ENCODE data around the gene TNFSF10. TPM values are rescaled to one million over a fixed set of nuclear protein-coding genes. Genes with fewer than 3 reads are reported as not detected.

TNFSF10 gene
- total RNA-seq, 6 experiments from 2014 or later: 0.17 to 0.31 (median 0.28) TPM; not detected in 3

DNA sequence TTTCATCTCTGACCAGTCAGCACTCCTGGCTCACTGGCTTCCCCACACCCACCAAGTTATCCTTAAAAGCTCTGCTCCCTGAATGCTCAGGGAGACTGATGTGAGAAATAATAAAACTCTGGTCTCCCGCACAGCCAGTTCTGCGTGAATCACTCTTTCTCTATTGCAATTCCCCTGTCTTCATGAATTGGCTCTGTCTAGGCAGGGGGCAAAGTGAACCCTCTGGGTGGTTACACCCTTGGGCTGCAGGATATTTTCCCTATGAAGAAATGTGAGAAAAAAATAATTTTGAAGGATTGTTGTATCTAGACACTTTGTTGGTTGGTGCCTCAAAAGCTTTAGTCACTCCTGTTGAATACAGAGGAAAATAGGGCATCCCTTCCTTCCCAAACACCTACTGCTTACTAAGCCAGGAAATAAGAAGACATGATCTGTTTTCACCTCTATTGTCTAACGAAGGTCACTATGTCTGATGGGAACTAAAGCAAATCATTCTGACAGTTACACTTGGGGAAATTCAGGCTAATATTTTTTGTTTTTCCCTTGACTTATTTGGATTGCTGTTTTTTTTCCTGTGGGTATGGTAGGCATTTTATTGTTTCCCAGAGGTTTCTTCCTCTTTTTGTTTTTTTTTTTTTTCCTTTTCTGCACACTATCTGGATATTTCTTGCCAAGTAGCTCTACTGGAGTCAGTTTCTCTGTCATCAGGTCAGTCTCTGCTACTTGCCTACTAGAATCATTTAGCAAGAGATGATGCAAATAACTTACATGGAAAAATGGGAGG is 15.3 kb upstream of the TNFSF10 start:
- no peaks in the 10 kb centered on the region for H3K36me3 Mint-ChIP-seq (ENCODE audit: low read depth)
- TF ChIP-seq, protein P1, sequence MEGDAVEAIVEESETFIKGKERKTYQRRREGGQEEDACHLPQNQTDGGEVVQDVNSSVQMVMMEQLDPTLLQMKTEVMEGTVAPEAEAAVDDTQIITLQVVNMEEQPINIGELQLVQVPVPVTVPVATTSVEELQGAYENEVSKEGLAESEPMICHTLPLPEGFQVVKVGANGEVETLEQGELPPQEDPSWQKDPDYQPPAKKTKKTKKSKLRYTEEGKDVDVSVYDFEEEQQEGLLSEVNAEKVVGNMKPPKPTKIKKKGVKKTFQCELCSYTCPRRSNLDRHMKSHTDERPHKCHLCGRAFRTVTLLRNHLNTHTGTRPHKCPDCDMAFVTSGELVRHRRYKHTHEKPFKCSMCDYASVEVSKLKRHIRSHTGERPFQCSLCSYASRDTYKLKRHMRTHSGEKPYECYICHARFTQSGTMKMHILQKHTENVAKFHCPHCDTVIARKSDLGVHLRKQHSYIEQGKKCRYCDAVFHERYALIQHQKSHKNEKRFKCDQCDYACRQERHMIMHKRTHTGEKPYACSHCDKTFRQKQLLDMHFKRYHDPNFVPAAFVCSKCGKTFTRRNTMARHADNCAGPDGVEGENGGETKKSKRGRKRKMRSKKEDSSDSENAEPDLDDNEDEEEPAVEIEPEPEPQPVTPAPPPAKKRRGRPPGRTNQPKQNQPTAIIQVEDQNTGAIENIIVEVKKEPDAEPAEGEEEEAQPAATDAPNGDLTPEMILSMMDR (IDR thresholded peaks at IDR 0.05): no peak
- no peak overlapping the region for H3K27ac Mint-ChIP-seq
- no peak overlapping the region for H3K4me3 Mint-ChIP-seq
- no peaks in the 10 kb centered on the region; the same call in 1 of the 2 replicates for H3K9me3 Mint-ChIP-seq
- H3K27me3 Mint-ChIP-seq (ENCODE audit: insufficient read depth): peaks cover 9% of the 10 kb centered on the region
- no peak for DNase-seq
- H3K4me1 Mint-ChIP-seq (ENCODE audit: low read depth): peaks cover 25% of the 10 kb centered on the region

DNA sequence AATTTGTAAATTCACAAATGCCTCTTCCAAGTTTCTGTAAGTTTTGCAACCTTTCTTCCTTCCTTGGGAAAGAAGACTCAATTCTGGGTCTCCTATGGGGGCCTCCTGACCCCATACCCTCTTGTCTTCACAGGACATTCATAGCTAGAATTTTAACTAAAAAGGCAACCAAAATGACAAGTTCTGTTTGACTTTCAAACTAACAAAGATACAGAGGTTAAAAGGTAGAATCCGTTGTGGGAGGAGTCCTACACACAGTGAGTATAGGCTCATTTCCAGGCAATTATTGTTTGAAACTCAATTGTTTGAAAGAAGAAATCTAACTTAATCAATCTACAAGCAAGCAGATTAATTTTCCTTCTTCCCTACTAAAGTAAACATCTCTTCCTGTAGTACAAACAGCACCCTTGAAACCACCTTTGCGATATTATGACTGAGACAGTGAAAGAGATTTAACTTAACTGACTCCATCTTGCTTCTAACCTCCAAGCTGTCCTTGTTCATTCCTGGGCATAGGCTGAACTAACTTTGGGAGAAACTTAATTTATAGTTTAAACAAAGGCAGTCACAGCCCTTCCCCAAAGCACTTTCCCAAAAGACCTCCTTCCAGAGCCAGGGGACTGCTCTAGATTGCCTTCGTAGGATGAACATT is 14.4 kb upstream of the TNFSF10 start:
- Mint-ChIP-seq H3K4me3 (no peak overlapping the region), H3K36me3 (ENCODE audit: low read depth) (no peaks in the 10 kb centered on the region), H3K4me1 (ENCODE audit: low read depth) (peaks cover 15% of the 10 kb centered on the region), H3K9me3 (no peaks in the 10 kb centered on the region; the same call in 1 of the 2 replicates), H3K27me3 (ENCODE audit: insufficient read depth) (peaks cover 9% of the 10 kb centered on the region), H3K27ac (no peak overlapping the region)
- TF ChIP-seq, protein P1 (IDR thresholded peaks at IDR 0.05): no peak
- no peak for DNase-seq

DNA sequence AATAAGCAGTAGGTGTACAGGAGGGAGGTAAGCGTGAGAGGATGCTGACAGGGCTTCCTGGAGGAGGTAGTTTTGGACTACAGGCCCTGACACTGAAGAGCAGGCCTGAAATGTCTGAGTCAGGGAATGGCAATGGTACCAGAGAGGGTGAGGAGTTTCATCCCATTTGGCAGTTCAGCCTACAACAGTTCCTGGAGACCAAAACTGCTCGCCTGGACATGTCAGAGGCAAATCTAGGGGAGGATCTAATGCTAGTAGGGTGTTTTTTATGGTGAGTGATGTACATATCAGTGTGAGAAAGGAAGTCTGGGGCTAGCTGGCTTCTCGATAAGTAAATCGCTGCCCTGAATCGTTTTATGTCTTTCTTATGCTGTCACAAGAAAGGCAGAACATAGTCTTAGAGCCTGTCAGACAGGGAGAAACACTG is 13.8 kb upstream of the TNFSF10 start:
- H3K27me3 Mint-ChIP-seq (ENCODE audit: insufficient read depth): peaks cover 9% of the 10 kb centered on the region
- peaks cover 11% of the 10 kb centered on the region for H3K4me1 Mint-ChIP-seq (ENCODE audit: low read depth)
- no peak overlapping the region for H3K4me3 Mint-ChIP-seq
- H3K27ac Mint-ChIP-seq: no peak overlapping the region
- no peaks in the 10 kb centered on the region for H3K36me3 Mint-ChIP-seq (ENCODE audit: low read depth)
- no peak for DNase-seq
- no peaks in the 10 kb centered on the region; the same call in 1 of the 2 replicates for H3K9me3 Mint-ChIP-seq
- TF ChIP-seq, protein P1 (IDR thresholded peaks at IDR 0.05): no peak

DNA sequence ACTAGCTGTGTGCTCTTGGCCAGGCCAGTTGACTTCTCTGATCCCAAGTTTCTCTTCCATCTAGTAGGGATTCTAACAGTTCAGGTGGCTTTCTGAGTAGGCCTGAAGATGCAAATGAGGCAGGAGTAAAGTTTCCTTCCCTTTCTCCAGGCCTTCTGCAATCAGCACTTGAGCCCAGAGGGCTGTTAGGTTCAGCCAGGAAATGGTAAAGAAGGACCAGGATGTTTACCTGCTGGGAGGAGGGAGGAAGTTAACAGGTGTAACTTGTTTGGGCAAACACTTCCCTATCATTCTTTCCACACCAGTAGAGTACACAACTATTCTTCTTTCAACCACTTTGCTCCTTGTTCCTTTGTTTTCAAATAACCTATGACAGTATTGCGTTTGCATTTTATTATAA is 13.3 kb upstream of the TNFSF10 start:
- H3K36me3 Mint-ChIP-seq (ENCODE audit: low read depth): no peaks in the 10 kb centered on the region
- TF ChIP-seq, protein P1 (IDR thresholded peaks at IDR 0.05): no peak
- H3K9me3 Mint-ChIP-seq: no peaks in the 10 kb centered on the region; the same call in 1 of the 2 replicates
- peaks cover 9% of the 10 kb centered on the region for H3K27me3 Mint-ChIP-seq (ENCODE audit: insufficient read depth)
- no peak for DNase-seq
- H3K4me3 Mint-ChIP-seq: no peak overlapping the region
- no peak overlapping the region for H3K27ac Mint-ChIP-seq
- H3K4me1 Mint-ChIP-seq (ENCODE audit: low read depth): peaks cover 6% of the 10 kb centered on the region

DNA sequence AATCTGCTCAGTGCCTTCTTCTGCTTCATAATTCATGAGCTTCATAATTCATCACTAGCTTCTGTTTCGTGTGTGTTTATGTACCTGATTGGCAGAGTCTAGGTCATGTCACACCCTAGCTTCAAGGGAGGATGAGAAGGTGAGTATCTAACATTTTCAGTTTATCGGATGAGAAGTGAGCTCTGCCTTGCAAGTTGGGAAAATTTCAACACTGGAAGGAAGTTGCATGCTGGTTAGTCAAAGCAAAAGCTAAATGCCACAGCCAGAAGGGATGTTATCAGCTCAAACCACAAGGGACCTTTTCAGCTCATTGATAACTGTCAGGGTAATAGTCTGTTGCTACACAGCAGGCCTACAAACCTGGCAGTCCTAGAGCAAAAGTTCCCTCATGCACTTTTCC is 7.3 kb upstream of the TNFSF10 start:
- Mint-ChIP-seq H3K27ac (no peak overlapping the region), H3K4me3 (no peak overlapping the region), H3K9me3 (no peaks in the 10 kb centered on the region), H3K36me3 (ENCODE audit: low read depth) (no peaks in the 10 kb centered on the region), H3K27me3 (ENCODE audit: insufficient read depth) (peaks cover 5% of the 10 kb centered on the region), H3K4me1 (ENCODE audit: low read depth) (peaks cover 5% of the 10 kb centered on the region; the same call in 1 of the 2 replicates)
- TF ChIP-seq, protein P1 (IDR thresholded peaks at IDR 0.05): no peak
- no peak for DNase-seq

Data from HFFc6 (cell line).